GM21619 (cell line): Measurements from ENCODE around the gene ADAMTS16.

Source experiments
- ATAC-seq: cut with Tn5 transposase; IDR thresholded peaks from one replicate; pipeline ENCODE4 v1.9.1; 2021; ENCODE audit not compliant: unreplicated experiment

ADAMTS16 gene

DNA sequence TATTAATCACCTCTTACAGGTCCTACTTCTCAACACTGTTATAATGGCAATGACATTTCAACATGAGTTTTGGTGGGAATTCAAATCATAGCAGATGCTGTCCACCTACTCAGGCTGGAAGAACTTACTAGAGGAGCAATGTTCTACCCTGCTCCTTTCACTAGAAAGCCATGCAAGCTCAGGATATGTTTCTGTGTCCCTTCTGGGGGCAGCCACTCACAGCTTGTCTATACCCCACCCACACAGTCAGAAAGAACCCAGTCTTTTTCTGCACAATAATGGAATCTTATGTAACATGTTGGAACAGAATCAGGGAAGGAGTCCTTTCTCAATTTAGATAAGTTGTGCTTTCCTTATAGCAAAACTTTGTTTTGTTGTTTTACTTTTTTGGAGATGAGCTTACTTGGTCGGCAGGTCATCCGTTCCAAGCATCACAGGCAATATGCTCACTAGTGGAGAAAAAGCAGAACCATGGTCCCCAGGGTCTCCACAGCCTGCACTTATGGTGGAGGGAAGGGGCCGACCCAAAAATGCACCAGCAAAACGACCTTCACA, 229.0 kb downstream of the ADAMTS16 start:
- no peak for ATAC-seq
